ENCODE results near the gene BPIFB4.
"Not testable (repeated sequence)": the region's sequence is repeated elsewhere in the genome, so short reads cannot be mapped to it uniquely, and the experiment has no call there.

Gene BPIFB4

DNA sequence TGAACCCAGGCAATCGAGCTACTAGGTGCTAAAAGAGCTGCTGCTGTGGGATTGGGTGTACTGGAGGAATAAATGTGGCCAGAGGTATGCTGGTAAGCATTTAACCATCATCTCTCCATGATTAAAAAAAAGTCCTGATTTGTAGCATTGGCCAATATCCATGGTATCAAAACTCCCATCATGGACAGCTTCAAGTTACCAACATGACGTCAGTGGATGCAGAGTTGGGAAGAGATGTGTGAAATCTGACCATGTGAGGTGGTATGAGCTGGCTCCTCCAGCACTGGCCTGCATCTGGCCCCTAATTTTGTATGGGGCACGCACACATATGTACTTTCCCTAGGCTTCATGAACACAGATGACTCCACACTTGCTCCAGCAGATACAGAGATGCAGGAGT, 11.7 kb downstream of the BPIFB4 start:
- DNase-seq (ENCODE audit: low spot score), result no peak

GRCh38 chr20:33091693-33092092, 12.2 kb downstream of the BPIFB4 start:
- DNase-seq (ENCODE audit: low spot score), result no peak

GRCh38 chr20:33092361-33092760, 12.9 kb downstream of the BPIFB4 start:
- DNase-seq (ENCODE audit: low spot score), result no peak

- DNase-seq (ENCODE audit: low spot score), result no peak
Observed at GRCh38 chr20:33093074-33093473, 13.6 kb downstream of the BPIFB4 start.

- DNase-seq (ENCODE audit: low spot score), result no peak
Observed at GRCh38 chr20:33093582-33093981, 14.1 kb downstream of the BPIFB4 start.

GRCh38 chr20:33095249-33095648, 15.8 kb downstream of the BPIFB4 start:
- no peak for DNase-seq (ENCODE audit: low spot score)

DNA sequence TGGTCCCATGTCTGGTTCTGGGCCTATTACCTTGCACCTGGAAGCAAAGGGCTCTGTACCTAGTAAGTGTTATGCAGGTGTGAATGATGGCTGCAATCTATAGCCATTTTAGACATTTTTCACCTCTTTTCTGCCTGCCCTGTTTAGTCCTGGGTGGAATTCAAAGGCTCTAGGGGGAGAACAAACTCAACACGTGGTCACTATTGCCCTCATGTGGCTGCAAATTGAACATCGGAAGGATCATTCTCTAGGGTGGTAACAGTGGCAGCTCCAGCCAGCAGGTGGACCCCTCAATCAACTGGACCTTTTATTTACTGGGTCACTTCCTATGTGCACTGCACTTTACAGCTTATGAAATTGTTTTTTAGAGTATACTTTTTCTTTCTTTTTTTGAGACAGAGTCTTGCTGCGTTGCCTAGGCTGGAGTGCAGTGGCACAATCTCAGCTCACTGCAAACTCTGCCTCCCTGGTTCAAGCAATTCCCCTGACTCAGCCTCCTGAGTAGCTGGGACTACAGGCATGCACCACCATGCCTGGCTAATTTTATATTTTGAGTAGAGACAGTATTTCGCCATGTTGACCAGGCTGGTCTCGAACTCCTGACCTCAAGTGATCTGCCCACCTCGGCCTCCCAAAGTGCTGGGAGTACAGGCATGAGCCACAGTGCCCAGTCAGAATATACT, 16.6 kb downstream of the BPIFB4 start:
- not testable (repeated sequence) for DNase-seq (ENCODE audit: low spot score)

DNA sequence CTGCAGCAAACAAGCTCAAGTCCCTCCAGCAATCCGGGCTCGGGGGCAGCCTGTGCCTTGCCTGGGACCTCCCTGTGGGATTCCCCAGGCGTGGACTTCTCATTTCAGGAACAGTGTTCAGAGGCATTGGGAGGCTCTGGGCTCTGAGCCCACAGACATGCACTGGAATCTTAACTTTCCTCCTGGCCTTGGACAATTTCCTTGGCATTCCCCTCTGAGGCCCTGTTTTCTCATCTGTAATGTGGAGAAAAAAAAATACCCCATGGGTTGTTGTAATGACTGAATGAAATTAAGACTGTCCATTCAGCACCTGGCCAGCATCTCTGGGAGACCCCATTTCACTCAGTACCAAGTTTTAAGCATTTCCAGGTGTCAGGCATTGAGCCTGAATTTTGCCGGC, 17.6 kb downstream of the BPIFB4 start:
- DNase-seq (ENCODE audit: low spot score), result no peak

DNA sequence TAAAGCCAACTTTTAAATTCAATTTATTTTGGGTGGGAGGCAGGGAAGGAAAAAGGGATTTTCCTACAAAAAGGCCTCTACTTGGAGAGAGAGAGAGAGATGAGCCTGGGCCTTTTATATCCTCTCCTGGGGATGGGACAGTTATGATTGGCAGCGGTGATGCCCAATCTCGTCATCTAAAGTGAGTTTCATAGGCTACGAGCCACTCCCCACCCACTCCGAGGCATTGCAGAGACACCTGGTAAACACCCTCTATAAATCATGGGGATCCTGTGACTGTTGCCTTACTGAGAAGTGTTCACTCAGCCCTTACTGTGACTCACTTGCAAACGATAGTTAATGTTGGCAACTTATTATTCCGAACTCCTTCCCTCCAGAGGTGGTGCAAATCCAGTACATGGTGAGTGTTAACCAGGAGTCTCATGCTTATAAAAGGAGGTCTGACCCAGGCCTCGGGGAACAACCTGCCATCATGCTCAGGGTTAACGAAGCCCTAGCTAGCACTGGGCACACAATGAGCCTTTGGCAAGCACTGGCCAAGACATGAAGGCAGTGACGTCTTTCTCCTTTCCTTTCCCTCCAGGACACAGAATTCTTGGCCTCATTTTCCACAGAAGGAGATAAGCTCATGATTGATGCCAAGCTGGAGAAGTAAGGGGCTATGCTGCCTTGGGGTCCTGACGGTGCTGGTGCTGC, 20.5 kb downstream of the BPIFB4 start:
- DNase-seq (ENCODE audit: low spot score), result no peak

DNA sequence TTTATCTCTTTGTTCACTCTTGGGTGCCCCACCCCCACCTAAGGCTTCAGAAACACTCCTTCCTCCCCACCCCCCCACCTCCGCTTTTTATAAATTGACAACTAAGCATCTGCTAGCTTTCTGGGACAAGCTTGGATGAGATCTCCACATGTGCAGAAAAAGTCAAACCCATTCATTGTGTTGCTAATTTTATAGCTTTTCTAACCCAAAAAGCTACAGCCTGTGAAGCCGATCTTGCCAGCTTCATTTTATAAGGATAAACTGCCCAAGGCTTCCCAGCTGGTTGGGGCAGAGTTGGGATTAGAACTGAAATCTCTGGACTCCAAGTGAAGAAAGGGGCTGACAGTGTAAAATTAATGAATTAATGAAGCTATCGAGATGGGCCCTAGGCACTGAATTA, 24.1 kb downstream of the BPIFB4 start:
- no peak for DNase-seq (ENCODE audit: low spot score)

DNA sequence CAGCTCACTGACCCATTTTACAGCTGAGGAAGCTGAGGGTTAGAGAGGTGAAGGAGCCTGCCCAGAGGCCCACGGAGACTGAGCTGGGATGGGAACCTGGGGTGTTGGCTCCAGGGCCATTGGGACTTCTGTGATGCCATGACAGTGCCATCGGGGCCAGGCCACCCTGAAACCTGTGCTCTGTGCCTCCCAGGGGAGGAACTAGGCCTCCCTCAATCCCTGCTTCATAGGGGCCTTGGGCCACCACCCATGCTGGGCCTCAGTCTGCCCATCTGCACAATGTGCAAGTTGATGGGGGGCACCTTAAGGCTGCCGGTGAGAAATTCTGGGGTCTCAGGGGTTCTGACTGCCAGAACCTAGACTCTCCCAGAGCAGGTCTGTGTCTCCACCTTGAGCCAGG, 24.9 kb downstream of the BPIFB4 start:
- no peak for DNase-seq (ENCODE audit: low spot score)

- DNase-seq (ENCODE audit: low spot score), result no peak
Observed at GRCh38 chr20:33105316-33105924, 26.0 kb downstream of the BPIFB4 start.

- DNase-seq (ENCODE audit: low spot score), result not testable (repeated sequence)
Observed at GRCh38 chr20:33106058-33106620, 26.7 kb downstream of the BPIFB4 start.

- DNase-seq (ENCODE audit: low spot score), result no peak
Observed at GRCh38 chr20:33108661-33109060, 29.2 kb downstream of the BPIFB4 start.

GRCh38 chr20:33110147-33110825, 30.8 kb downstream of the BPIFB4 start:
- no peak for DNase-seq (ENCODE audit: low spot score)

GRCh38 chr20:33111306-33111705, 31.9 kb downstream of the BPIFB4 start:
- DNase-seq (ENCODE audit: low spot score), result no peak

DNA sequence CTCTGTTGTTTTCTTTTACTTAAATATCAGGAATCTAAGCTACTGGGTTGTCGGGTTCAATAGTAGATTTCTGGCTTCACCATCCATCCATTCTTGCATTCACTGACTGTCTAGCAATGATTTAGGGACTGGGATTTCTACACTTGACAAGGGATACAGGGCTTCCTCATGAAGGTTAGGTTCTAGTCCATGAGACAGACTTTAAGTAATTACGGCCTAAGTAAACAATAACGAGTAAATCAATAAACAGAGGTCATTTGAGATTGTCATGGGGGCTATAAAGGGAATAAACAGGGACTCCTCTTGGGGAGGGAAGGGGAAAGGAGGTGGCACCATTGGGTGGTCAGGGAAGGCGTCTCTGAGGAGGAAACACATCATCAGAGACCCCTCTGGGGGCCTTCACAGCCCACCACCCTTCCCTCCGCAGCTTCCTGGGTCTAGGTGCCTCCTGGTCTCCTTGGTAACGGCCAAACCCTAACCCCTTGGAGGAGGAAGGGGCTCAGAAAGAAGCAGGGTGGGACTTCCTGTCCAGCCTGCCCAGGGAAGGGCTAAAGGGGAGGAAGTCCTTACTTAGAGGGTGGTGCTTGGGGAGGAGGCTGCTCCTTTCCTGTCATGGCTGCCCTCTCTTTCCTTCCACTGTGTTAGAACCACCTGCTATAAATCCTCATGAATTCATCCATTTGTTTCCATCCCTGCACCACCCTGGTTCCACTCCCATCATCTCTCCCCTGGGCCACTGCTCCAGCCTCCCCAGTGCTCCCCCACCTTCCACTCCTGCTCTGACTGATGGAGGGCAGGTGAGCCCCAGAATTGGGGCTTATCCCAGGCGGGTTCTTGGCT, 33.3 kb downstream of the BPIFB4 start:
- DNase-seq (ENCODE audit: low spot score), result no peak

- no peak for DNase-seq (ENCODE audit: low spot score)
Observed at GRCh38 chr20:33113387-33113908, 34.0 kb downstream of the BPIFB4 start.

DNA sequence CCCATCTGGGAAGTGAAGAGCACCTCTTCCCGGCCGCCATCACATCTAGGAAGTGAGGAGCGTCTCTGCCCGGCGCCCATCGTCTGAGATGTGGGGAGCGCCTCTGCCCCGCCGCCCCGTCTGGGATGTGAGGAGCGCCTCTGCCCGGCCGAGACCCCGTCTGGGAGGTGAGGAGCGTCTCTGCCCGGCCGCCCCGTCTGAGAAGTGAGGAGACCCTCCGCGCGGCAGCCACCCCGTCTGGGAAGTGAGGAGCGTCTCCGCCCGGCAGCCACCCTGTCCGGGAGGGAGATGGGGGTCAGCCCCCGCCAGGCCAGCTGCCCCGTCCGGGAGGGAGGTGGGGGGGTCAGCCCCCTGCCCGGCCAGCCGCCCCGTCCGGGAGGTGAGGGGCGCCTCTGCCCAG, 36.1 kb downstream of the BPIFB4 start:
- DNase-seq (ENCODE audit: low spot score), result not testable (repeated sequence)

DNA sequence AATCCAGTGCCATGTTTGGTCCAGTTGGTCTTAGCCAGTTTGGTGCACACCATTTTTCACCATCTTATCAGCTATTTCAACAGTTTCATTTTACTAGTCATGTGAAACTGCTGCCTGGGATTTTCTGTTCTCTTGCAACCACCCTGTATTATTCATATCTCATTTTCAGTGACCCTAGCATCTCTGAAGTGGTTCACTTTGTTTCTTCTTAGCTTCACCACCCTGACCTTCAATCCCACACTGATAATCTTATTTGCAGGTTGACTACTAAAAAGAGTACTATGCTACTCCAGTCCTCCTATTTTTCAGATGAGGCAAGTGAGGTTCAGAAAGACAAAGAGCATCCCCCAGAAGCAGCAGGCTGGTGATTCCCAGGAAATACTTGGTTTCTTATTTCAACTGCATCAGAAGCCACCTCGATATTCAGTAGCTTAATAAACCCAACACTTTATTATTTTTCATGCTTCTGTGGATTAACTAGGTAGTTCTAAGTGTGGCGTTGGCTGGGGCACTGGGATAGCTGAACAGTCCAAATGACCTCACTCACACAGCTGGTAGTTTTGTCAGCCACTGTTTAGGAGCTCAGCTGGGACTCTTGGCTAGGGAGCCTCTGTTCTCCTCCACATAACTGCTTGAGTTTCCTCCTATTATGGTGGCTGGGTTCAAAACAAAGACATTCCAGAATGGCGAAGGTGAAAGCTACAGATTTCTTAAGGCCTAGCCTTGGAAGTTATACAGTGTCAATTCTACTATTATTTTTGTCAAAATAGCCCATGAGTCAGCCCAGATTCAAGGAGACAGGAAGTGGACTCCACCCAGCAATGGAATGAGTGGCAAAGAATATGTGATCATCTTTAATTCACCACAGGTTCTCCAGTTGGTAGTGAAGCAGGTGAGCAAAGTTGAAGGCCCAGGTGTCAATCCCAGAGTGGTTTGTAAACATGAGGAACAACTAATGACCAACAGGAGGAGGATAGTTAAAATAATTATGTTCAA, 40.6 kb downstream of the BPIFB4 start:
- DNase-seq (ENCODE audit: low spot score), result no peak

Data from hematopoietic multipotent progenitor cell treated with erythropoietin and hydrocortisone succinate and interleukin-3 and kit ligand, for 15 days (in vitro differentiated cells).